ENCODE results near the gene NR2C2AP. TPM values are rescaled to one million over a fixed set of nuclear protein-coding genes. Genes with fewer than 3 reads are reported as not detected.

NR2C2AP gene
- total and polyA plus RNA-seq, 2 donors (not counting 1 experiment from before 2014, with no cell fraction given): 27.4 to 29.3 TPM

GRCh38 chr19:19250196-19250801 is 47.1 kb upstream of the NR2C2AP start:
- Mint-ChIP-seq H3K4me1 (no peaks in the 10 kb centered on the region), H3K27me3 (peaks cover 45% of the 10 kb centered on the region), H3K27ac (no peak overlapping the region), H3K9me3 (ENCODE audit: insufficient read depth) (no peaks in the 10 kb centered on the region), H3K4me3 (no peak overlapping the region)
- Histone ChIP-seq H3K4me3 (ENCODE audit: control extremely low read depth in 1 of 5, extremely low read depth in 1 of 5, insufficient read depth in 1 of 5, low read depth in 2 of 5, low read length in 4 of 5) (no peak overlapping the region), H3K79me2 (ENCODE audit: control insufficient read depth, insufficient read depth, low read length) (no peaks in the 10 kb centered on the region), H3K4me2 (replicated peaks; ENCODE audit: low read depth, low read length, poor library complexity, severe bottlenecking) (no peak overlapping the region), H4K20me1 (ENCODE audit: control insufficient read depth, insufficient read depth, low read length, poor library complexity, severe bottlenecking) (no peaks in the 10 kb centered on the region), H3K27ac (ENCODE audit: low read length in 2 of 2) (no peak overlapping the region), H3K36me3 (replicated peaks in 1 of 2; ENCODE audit: control extremely low read depth in 1 of 2, control insufficient read depth in 1 of 2, extremely low read depth in 1 of 2, insufficient read depth in 2 of 2, low read length in 1 of 2) (no peaks in the 10 kb centered on the region), H3K9me3 (ENCODE audit: control extremely low read depth in 1 of 3, control insufficient read depth in 2 of 3, insufficient read depth in 1 of 3, low read length in 2 of 3) (no peaks in the 10 kb centered on the region), H3K4me1 (ENCODE audit: control insufficient read depth in 2 of 2, insufficient read depth in 2 of 2, low read length in 2 of 2) (no peaks in the 10 kb centered on the region), H2AFZ (ENCODE audit: insufficient read depth, low read depth, low read length, poor library complexity, severe bottlenecking) (no peak overlapping the region), H3K9ac (ENCODE audit: low read length) (no peak overlapping the region), H3K27me3 (replicated peaks in 1 of 4; ENCODE audit: control extremely low read depth in 1 of 4, control insufficient read depth in 3 of 4, insufficient read depth in 4 of 4, low read length in 3 of 4) (peaks cover 0 to 16% (median 7%) of the 10 kb centered on the region in 4 experiments)
- DNase-seq: no peak
- TF ChIP-seq CTCF (IDR thresholded peaks at IDR 0.05) (no peak), EZH2 (IDR thresholded peaks at IDR 0.05; ENCODE audit: borderline replicate concordance, insufficient read depth, low read depth, low read length, poor library complexity, severe bottlenecking) (no peak)
- ATAC-seq (ENCODE audit: low read depth): no peak
- ChIA-PET POLR2A (no interaction called here), CTCF (no interaction called here)
- intact Hi-C loops (cut with micrococcal nuclease): no loop called here
- WGBS (ENCODE audit: insufficient coverage): no CpG with 5 or more reads among the region's 5 CpGs

DNA sequence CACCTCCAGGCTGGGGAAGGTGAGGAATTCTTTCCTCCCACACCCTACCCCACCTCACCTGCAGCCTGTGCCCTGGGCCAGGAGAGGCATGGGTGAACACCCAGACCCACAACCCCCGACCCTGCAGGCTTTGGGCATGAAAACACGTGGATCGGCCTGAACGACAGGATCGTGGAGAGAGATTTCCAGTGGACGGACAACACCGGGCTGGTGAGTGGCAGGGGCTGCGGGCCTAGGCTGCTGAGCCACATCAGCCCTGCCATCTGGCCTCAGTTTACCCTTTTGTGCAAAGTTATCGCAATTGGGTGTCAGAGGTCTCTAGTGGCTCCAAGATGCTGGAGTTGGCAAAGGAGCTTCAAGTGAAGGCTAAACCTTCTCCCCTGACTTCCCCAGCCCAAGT is 37.3 kb upstream of the NR2C2AP start:
- Mint-ChIP-seq H3K4me3 (no peak overlapping the region), H3K9me3 (ENCODE audit: insufficient read depth) (peaks cover 6% of the 10 kb centered on the region), H3K4me1 (no peaks in the 10 kb centered on the region), H3K27me3 (peaks cover 11% of the 10 kb centered on the region), H3K27ac (no peak overlapping the region)
- Histone ChIP-seq H3K4me2 (replicated peaks; ENCODE audit: low read depth, low read length, poor library complexity, severe bottlenecking) (no peak overlapping the region), H4K20me1 (ENCODE audit: control insufficient read depth, insufficient read depth, low read length, poor library complexity, severe bottlenecking) (no peaks in the 10 kb centered on the region), H3K9me3 (ENCODE audit: control extremely low read depth in 1 of 3, control insufficient read depth in 2 of 3, insufficient read depth in 1 of 3, low read length in 2 of 3) (peaks cover 1 to 19% (median 9%) of the 10 kb centered on the region in 3 donors), H3K4me1 (ENCODE audit: control insufficient read depth in 2 of 2, insufficient read depth in 2 of 2, low read length in 2 of 2) (no peaks in the 10 kb centered on the region), H3K9ac (ENCODE audit: low read length) (no peak overlapping the region), H2AFZ (ENCODE audit: insufficient read depth, low read depth, low read length, poor library complexity, severe bottlenecking) (no peak overlapping the region), H3K4me3 (ENCODE audit: control extremely low read depth in 1 of 5, extremely low read depth in 1 of 5, insufficient read depth in 1 of 5, low read depth in 2 of 5, low read length in 4 of 5) (no peak overlapping the region), H3K79me2 (ENCODE audit: control insufficient read depth, insufficient read depth, low read length) (no peaks in the 10 kb centered on the region), H3K27ac (ENCODE audit: low read length in 2 of 2) (no peak overlapping the region), H3K27me3 (replicated peaks in 1 of 4; ENCODE audit: control extremely low read depth in 1 of 4, control insufficient read depth in 3 of 4, insufficient read depth in 4 of 4, low read length in 3 of 4) (peaks cover 0 to 12% (median 4%) of the 10 kb centered on the region in 4 experiments), H3K36me3 (replicated peaks in 1 of 2; ENCODE audit: control extremely low read depth in 1 of 2, control insufficient read depth in 1 of 2, extremely low read depth in 1 of 2, insufficient read depth in 2 of 2, low read length in 1 of 2) (no peaks in the 10 kb centered on the region)
- DNase-seq (no peak), ATAC-seq (ENCODE audit: low read depth) (no peak)
- no peak for TF ChIP-seq EZH2 (IDR thresholded peaks at IDR 0.05; ENCODE audit: borderline replicate concordance, insufficient read depth, low read depth, low read length, poor library complexity, severe bottlenecking)
- TF ChIP-seq CTCF (IDR thresholded peaks at IDR 0.05): no peak
- POLR2A ChIA-PET: no interaction called here
- WGBS (ENCODE audit: insufficient coverage): 85% methylated on average over 8 of the region's 9 CpGs
- intact Hi-C loops (cut with micrococcal nuclease): no loop called here
- CTCF ChIA-PET: no interaction called here
